ENCODE results near the gene ZKSCAN5. TPM values are rescaled to one million over a fixed set of nuclear protein-coding genes. Genes with fewer than 3 reads are reported as not detected.

Gene ZKSCAN5
- total and polyA plus RNA-seq, 2 of the 8 experiments (the other 6 are each of a cell fraction or from before 2014, with no cell fraction given), result 5.3 to 13.5 TPM

DNA sequence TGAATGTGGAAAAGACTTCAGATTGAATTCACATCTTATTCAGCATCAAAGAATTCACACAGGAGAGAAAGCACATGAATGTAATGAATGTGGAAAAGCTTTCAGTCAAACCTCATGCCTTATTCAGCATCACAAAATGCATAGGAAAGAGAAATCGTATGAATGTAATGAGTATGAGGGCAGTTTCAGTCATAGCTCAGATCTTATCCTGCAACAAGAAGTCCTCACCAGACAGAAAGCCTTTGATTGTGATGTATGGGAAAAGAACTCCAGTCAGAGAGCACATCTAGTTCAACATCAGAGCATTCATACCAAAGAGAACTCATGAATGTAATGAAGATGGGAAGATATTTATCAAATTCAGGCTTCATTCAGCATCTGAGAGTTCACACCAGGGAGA lies 68.8 kb downstream of the ZKSCAN5 start (continued):
- no peak for TF ChIP-seq RNF2 (IDR thresholded peaks at IDR 0.05; ENCODE audit: borderline replicate concordance, low read depth, low read length, missing control alignments, poor library complexity, severe bottlenecking)
- no peak for TF ChIP-seq BCL11A (IDR thresholded peaks at IDR 0.05; ENCODE audit: low read depth in 2 of 2, low read length in 2 of 2)
- no peak for TF ChIP-seq SUZ12 (IDR thresholded peaks at IDR 0.05; ENCODE audit: low read length)
